ENCODE measurements around the gene RBM12.

RBM12 gene

GRCh38 chr20:35610833-35611427 lies 53.8 kb downstream of the RBM12 start:
- FAIRE-seq = no peak
- DNase-seq (ENCODE audit: insufficient read length, low spot score) = no peak
- no peak for TF ChIP-seq CTCF (IDR thresholded peaks at IDR 0.05; ENCODE audit: insufficient read depth, missing control alignments)

- no peak for TF ChIP-seq CTCF (IDR thresholded peaks at IDR 0.05; ENCODE audit: insufficient read depth, missing control alignments)
- FAIRE-seq = no peak
- DNase-seq (ENCODE audit: insufficient read length, low spot score) = no peak
These were observed 57.5 kb downstream of the RBM12 start for GRCh38 chr20:35607003-35607735.

- no peak for TF ChIP-seq CTCF (IDR thresholded peaks at IDR 0.05; ENCODE audit: insufficient read depth, missing control alignments)
- FAIRE-seq (no peak), DNase-seq (ENCODE audit: insufficient read length, low spot score) (no peak)
These were observed 58.6 kb downstream of the RBM12 start for GRCh38 chr20:35606127-35606526.

- no peak for DNase-seq (ENCODE audit: insufficient read length, low spot score)
- TF ChIP-seq CTCF (IDR thresholded peaks at IDR 0.05; ENCODE audit: insufficient read depth, missing control alignments) = peak; percentile 27
- FAIRE-seq = no peak
These were observed 60.3 kb downstream of the RBM12 start for GRCh38 chr20:35604449-35604747.

- FAIRE-seq (no peak), DNase-seq (ENCODE audit: insufficient read length, low spot score) (no peak)
- no peak for TF ChIP-seq CTCF (IDR thresholded peaks at IDR 0.05; ENCODE audit: insufficient read depth, missing control alignments)
These were observed 60.8 kb downstream of the RBM12 start for GRCh38 chr20:35603695-35604448.

GRCh38 chr20:35602851-35603495 lies 61.7 kb downstream of the RBM12 start:
- DNase-seq (ENCODE audit: insufficient read length, low spot score) (no peak), FAIRE-seq (no peak)
- TF ChIP-seq CTCF (IDR thresholded peaks at IDR 0.05; ENCODE audit: insufficient read depth, missing control alignments) = no peak

Data from D721Med (cell line).